Epithelial cell of esophagus (primary cell): ENCODE data around the gene ERC2.
"Not testable (repeated sequence)": the region's sequence is repeated elsewhere in the genome, so short reads cannot be mapped to it uniquely, and the experiment has no call there.

ENCODE experiments used
- DNase-seq: peaks from one replicate; pipeline ENCODE4 v3.0.0; 2010; ENCODE audit warnings: low read depth
- H3K4me3 ChIP-seq: 2 replicates; pipeline ENCODE4 v1.5.1; 2011; ENCODE audit warnings: mild to moderate bottlenecking, low read length, control low read depth
- TF ChIP-seq, protein P1 (sequence below): IDR thresholded peaks from 2 replicates; pipeline ENCODE4 v1.5.1; 2011; ENCODE audit warnings: low read depth, mild to moderate bottlenecking, low read length, control low read depth, inconsistent platforms; ENCODE audit not compliant: insufficient read depth; ENCODE audit errors: missing control alignments

The ERC2 gene

GRCh38 chr3:55852326-55852725, 615.9 kb downstream of the ERC2 start:
- TF ChIP-seq, protein P1, sequence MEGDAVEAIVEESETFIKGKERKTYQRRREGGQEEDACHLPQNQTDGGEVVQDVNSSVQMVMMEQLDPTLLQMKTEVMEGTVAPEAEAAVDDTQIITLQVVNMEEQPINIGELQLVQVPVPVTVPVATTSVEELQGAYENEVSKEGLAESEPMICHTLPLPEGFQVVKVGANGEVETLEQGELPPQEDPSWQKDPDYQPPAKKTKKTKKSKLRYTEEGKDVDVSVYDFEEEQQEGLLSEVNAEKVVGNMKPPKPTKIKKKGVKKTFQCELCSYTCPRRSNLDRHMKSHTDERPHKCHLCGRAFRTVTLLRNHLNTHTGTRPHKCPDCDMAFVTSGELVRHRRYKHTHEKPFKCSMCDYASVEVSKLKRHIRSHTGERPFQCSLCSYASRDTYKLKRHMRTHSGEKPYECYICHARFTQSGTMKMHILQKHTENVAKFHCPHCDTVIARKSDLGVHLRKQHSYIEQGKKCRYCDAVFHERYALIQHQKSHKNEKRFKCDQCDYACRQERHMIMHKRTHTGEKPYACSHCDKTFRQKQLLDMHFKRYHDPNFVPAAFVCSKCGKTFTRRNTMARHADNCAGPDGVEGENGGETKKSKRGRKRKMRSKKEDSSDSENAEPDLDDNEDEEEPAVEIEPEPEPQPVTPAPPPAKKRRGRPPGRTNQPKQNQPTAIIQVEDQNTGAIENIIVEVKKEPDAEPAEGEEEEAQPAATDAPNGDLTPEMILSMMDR, result no peak
- DNase-seq, result no peak
- H3K4me3 ChIP-seq, result no peak overlapping the region

- no peak overlapping the region for H3K4me3 ChIP-seq
- DNase-seq, result no peak
- TF ChIP-seq, protein P1, result no peak
Measured at GRCh38 chr3:55842204-55842603, 626.1 kb downstream of the ERC2 start.

- H3K4me3 ChIP-seq, result not testable (repeated sequence)
Measured at GRCh38 chr3:55831876-55832275, 636.4 kb downstream of the ERC2 start.

GRCh38 chr3:55828712-55829111, 639.6 kb downstream of the ERC2 start:
- TF ChIP-seq, protein P1, result no peak
- no peak for DNase-seq
- H3K4me3 ChIP-seq, result no peak overlapping the region

More at GRCh38 chr3:55831876-55832275, 636.4 kb downstream of the ERC2 start:
- not testable (repeated sequence) for DNase-seq

DNA sequence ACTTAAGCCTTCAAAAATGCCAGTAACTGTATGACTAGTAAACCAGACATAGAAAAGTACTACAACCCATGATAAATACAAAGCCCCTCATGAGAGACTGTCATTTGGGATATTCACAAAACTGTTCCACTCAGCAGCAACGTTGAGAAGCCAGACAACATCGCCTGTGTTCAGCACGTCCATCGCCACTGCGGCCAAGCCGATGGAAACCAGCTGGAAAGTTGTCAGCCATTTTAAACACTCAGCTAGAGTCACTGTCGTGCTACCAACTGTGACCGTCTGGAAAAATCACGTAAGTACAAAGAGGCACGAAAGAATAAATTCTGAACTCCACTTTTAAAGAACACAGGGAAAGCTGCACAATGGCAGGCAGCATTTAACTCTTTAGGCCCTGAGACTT, 640.5 kb downstream of the ERC2 start:
- TF ChIP-seq, protein P1, result no peak

GRCh38 chr3:55826731-55827496, 641.4 kb downstream of the ERC2 start:
- H3K4me3 ChIP-seq, result no peak overlapping the region
- TF ChIP-seq, protein P1, result no peak
- DNase-seq, result no peak

More for the DNA sequence above, 640.5 kb downstream of the ERC2 start:
- no peak for DNase-seq
- no peak overlapping the region for H3K4me3 ChIP-seq

DNA sequence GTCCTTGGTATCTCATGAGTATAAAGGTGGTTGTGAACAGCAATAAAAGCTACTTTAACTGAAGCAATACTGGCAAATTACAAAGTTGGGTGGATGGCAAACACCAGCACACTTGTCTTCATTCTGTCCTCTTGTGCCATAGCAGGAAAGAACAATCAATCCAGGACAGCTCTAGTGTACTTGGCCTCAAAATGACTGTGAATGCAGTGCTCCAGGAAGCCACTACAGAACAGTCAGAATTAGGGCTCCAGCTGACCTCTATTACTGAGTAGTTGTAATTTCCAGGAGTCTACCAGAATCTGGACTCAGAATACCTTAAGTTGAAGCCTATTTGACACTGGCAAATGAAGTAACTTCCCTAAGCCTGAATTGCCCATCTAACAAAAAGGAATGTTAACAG, 642.2 kb downstream of the ERC2 start:
- TF ChIP-seq, protein P1, result no peak
- DNase-seq, result no peak
- H3K4me3 ChIP-seq, result no peak overlapping the region
